Measurements from ENCODE around the gene ELL.

Gene ELL

GRCh38 chr19:18517606-18518005, 4.3 kb downstream of the ELL start:
- no peaks in the 10 kb centered on the region for H3K27me3 ChIP-seq (ENCODE audit: control insufficient read depth in 1 of 2, insufficient read depth in 2 of 2, low read length in 2 of 2)
- no peak overlapping the region for H3K27ac ChIP-seq (ENCODE audit: low read length)
- H3K9ac ChIP-seq (ENCODE audit: low read length in 2 of 2): no peak overlapping the region
- no peaks in the 10 kb centered on the region for H3K36me3 ChIP-seq (ENCODE audit: control insufficient read depth in 2 of 2, insufficient read depth in 2 of 2, low read length in 2 of 2)
- no peak overlapping the region for H3K4me3 ChIP-seq (ENCODE audit: low read length in 2 of 2)
- no peaks in the 10 kb centered on the region for H3K9me3 ChIP-seq (ENCODE audit: control insufficient read depth in 2 of 2, low read length in 2 of 2)
- H3K4me1 ChIP-seq (ENCODE audit: control insufficient read depth, insufficient read depth, low read length): peaks cover 31% of the 10 kb centered on the region

- no peaks in the 10 kb centered on the region for H3K36me3 ChIP-seq (ENCODE audit: control insufficient read depth in 2 of 2, insufficient read depth in 2 of 2, low read length in 2 of 2)
- no peak overlapping the region for H3K9ac ChIP-seq (ENCODE audit: low read length in 2 of 2)
- H3K27ac ChIP-seq (ENCODE audit: low read length): no peak overlapping the region
- H3K9me3 ChIP-seq (ENCODE audit: control insufficient read depth in 2 of 2, low read length in 2 of 2): no peaks in the 10 kb centered on the region
- peaks cover 30% of the 10 kb centered on the region for H3K4me1 ChIP-seq (ENCODE audit: control insufficient read depth, insufficient read depth, low read length)
- no peaks in the 10 kb centered on the region for H3K27me3 ChIP-seq (ENCODE audit: control insufficient read depth in 1 of 2, insufficient read depth in 2 of 2, low read length in 2 of 2)
- H3K4me3 ChIP-seq (ENCODE audit: low read length in 2 of 2): no peak overlapping the region
Measured at GRCh38 chr19:18515959-18516358, 5.9 kb downstream of the ELL start.

- peaks cover 28% of the 10 kb centered on the region for H3K4me1 ChIP-seq (ENCODE audit: control insufficient read depth, insufficient read depth, low read length)
- no peaks in the 10 kb centered on the region for H3K36me3 ChIP-seq (ENCODE audit: control insufficient read depth in 2 of 2, insufficient read depth in 2 of 2, low read length in 2 of 2)
- no peak overlapping the region for H3K9ac ChIP-seq (ENCODE audit: low read length in 2 of 2)
- H3K4me3 ChIP-seq (ENCODE audit: low read length in 2 of 2): no peak overlapping the region
- no peak overlapping the region for H3K27ac ChIP-seq (ENCODE audit: low read length)
- no peaks in the 10 kb centered on the region for H3K27me3 ChIP-seq (ENCODE audit: control insufficient read depth in 1 of 2, insufficient read depth in 2 of 2, low read length in 2 of 2)
- H3K9me3 ChIP-seq (ENCODE audit: control insufficient read depth in 2 of 2, low read length in 2 of 2): no peaks in the 10 kb centered on the region
Measured at GRCh38 chr19:18514800-18515682, 6.8 kb downstream of the ELL start.

GRCh38 chr19:18513868-18514267, 8.0 kb downstream of the ELL start:
- H3K4me1 ChIP-seq (ENCODE audit: control insufficient read depth, insufficient read depth, low read length): peaks cover 36% of the 10 kb centered on the region

GRCh38 chr19:18510216-18510615, 11.7 kb downstream of the ELL start:
- Histone ChIP-seq H3K27ac (ENCODE audit: low read length) (no peak overlapping the region), H3K4me1 (ENCODE audit: control insufficient read depth, insufficient read depth, low read length) (peaks cover 61% of the 10 kb centered on the region)

More at GRCh38 chr19:18513868-18514267, 8.0 kb downstream of the ELL start:
- H3K27me3 ChIP-seq (ENCODE audit: control insufficient read depth in 1 of 2, insufficient read depth in 2 of 2, low read length in 2 of 2): no peaks in the 10 kb centered on the region
- no peak overlapping the region for H3K4me3 ChIP-seq (ENCODE audit: low read length in 2 of 2)
- no peaks in the 10 kb centered on the region for H3K36me3 ChIP-seq (ENCODE audit: control insufficient read depth in 2 of 2, insufficient read depth in 2 of 2, low read length in 2 of 2)
- H3K9ac ChIP-seq (ENCODE audit: low read length in 2 of 2): no peak overlapping the region
- no peaks in the 10 kb centered on the region for H3K9me3 ChIP-seq (ENCODE audit: control insufficient read depth in 2 of 2, low read length in 2 of 2)
- no peak overlapping the region for H3K27ac ChIP-seq (ENCODE audit: low read length)

GRCh38 chr19:18508585-18508984, 13.3 kb downstream of the ELL start:
- Histone ChIP-seq H3K27ac (ENCODE audit: low read length) (no peak overlapping the region), H3K4me1 (ENCODE audit: control insufficient read depth, insufficient read depth, low read length) (peaks cover 67% of the 10 kb centered on the region), H3K4me3 (ENCODE audit: low read length in 2 of 2) (no peak overlapping the region), H3K9ac (ENCODE audit: low read length in 2 of 2) (no peak overlapping the region), H3K9me3 (ENCODE audit: control insufficient read depth in 2 of 2, low read length in 2 of 2) (no peaks in the 10 kb centered on the region), H3K27me3 (ENCODE audit: control insufficient read depth in 1 of 2, insufficient read depth in 2 of 2, low read length in 2 of 2) (no peaks in the 10 kb centered on the region), H3K36me3 (ENCODE audit: control insufficient read depth in 2 of 2, insufficient read depth in 2 of 2, low read length in 2 of 2) (no peaks in the 10 kb centered on the region)

More at GRCh38 chr19:18510216-18510615, 11.7 kb downstream of the ELL start:
- Histone ChIP-seq H3K9me3 (ENCODE audit: control insufficient read depth in 2 of 2, low read length in 2 of 2) (no peaks in the 10 kb centered on the region), H3K27me3 (ENCODE audit: control insufficient read depth in 1 of 2, insufficient read depth in 2 of 2, low read length in 2 of 2) (no peaks in the 10 kb centered on the region), H3K9ac (ENCODE audit: low read length in 2 of 2) (no peak overlapping the region), H3K36me3 (ENCODE audit: control insufficient read depth in 2 of 2, insufficient read depth in 2 of 2, low read length in 2 of 2) (no peaks in the 10 kb centered on the region), H3K4me3 (ENCODE audit: low read length in 2 of 2) (no peak overlapping the region)

GRCh38 chr19:18507727-18508440, 14.0 kb downstream of the ELL start:
- Histone ChIP-seq H3K9me3 (ENCODE audit: control insufficient read depth in 2 of 2, low read length in 2 of 2) (no peaks in the 10 kb centered on the region), H3K27me3 (ENCODE audit: control insufficient read depth in 1 of 2, insufficient read depth in 2 of 2, low read length in 2 of 2) (no peaks in the 10 kb centered on the region), H3K4me3 (ENCODE audit: low read length in 2 of 2) (no peak overlapping the region), H3K4me1 (ENCODE audit: control insufficient read depth, insufficient read depth, low read length) (peaks cover 68% of the 10 kb centered on the region), H3K36me3 (ENCODE audit: control insufficient read depth in 2 of 2, insufficient read depth in 2 of 2, low read length in 2 of 2) (no peaks in the 10 kb centered on the region), H3K27ac (ENCODE audit: low read length) (no peak overlapping the region), H3K9ac (ENCODE audit: low read length in 2 of 2) (no peak overlapping the region)

- Histone ChIP-seq H3K27me3 (ENCODE audit: control insufficient read depth in 1 of 2, insufficient read depth in 2 of 2, low read length in 2 of 2) (no peaks in the 10 kb centered on the region), H3K36me3 (ENCODE audit: control insufficient read depth in 2 of 2, insufficient read depth in 2 of 2, low read length in 2 of 2) (no peaks in the 10 kb centered on the region), H3K27ac (ENCODE audit: low read length) (peak overlapping the region; percentile 11), H3K9me3 (ENCODE audit: control insufficient read depth in 2 of 2, low read length in 2 of 2) (no peaks in the 10 kb centered on the region), H3K9ac (ENCODE audit: low read length in 2 of 2) (no peak overlapping the region), H3K4me1 (ENCODE audit: control insufficient read depth, insufficient read depth, low read length) (peaks cover 74% of the 10 kb centered on the region), H3K4me3 (ENCODE audit: low read length in 2 of 2) (no peak overlapping the region)
Measured at GRCh38 chr19:18507021-18507726, 14.7 kb downstream of the ELL start.

- H3K27ac ChIP-seq (ENCODE audit: low read length): peak overlapping the region; percentile 11
- no peaks in the 10 kb centered on the region for H3K27me3 ChIP-seq (ENCODE audit: control insufficient read depth in 1 of 2, insufficient read depth in 2 of 2, low read length in 2 of 2)
- no peaks in the 10 kb centered on the region for H3K9me3 ChIP-seq (ENCODE audit: control insufficient read depth in 2 of 2, low read length in 2 of 2)
- no peaks in the 10 kb centered on the region for H3K36me3 ChIP-seq (ENCODE audit: control insufficient read depth in 2 of 2, insufficient read depth in 2 of 2, low read length in 2 of 2)
- no peak overlapping the region for H3K9ac ChIP-seq (ENCODE audit: low read length in 2 of 2)
- H3K4me1 ChIP-seq (ENCODE audit: control insufficient read depth, insufficient read depth, low read length): peaks cover 83% of the 10 kb centered on the region
- no peak overlapping the region for H3K4me3 ChIP-seq (ENCODE audit: low read length in 2 of 2)
Measured at GRCh38 chr19:18506101-18506930, 15.6 kb downstream of the ELL start.
